ENCODE measurements around the gene C6orf15. TPM values are rescaled to one million over a fixed set of nuclear protein-coding genes. Genes with fewer than 3 reads are reported as not detected.

The C6orf15 gene
- total and polyA plus RNA-seq, 7 donors: not detected

GRCh38 chr6:31063906-31064435 is 48.4 kb downstream of the C6orf15 start:
- no peak for TF ChIP-seq CTCF (IDR thresholded peaks at IDR 0.05)
- Histone ChIP-seq H3K27me3 (peaks cover 0 to 31% (median 4%) of the 10 kb centered on the region in 3 donors), H3K36me3 (no peaks in the 10 kb centered on the region), H3K4me1 (no peaks in the 10 kb centered on the region), H3K27ac (no peak overlapping the region), H3K9me3 (no peaks in the 10 kb centered on the region), H3K4me3 (no peak overlapping the region)
- intact Hi-C loops (cut with DNase I): no loop called here
- 74 to 80% methylated on average over 7 of the region's 7 CpGs for WGBS, 2 donors
- DNase-seq: no peak

Small RNAs within 50 kb of the gene (small RNA-seq; reads per million reads assigned to genes)
- gene POLR2LP1 (0 reads per million in 3 donors), gene RNU6-1133P (0 reads per million in 3 donors)

Other genes starting within 250 kb of the C6orf15 start
- 10 to 100 TPM in 2 of 4 donors, 1 to 10 TPM in 2; 7.9 to 25.2 (median 13.6) TPM for gene DDR1, start 228.1 kb downstream of the C6orf15 start, total RNA-seq
- 100 to 1,000 TPM in 1 of 3 donors, 10 to 100 TPM in 2; 25.7 to 110 (median 27.0) TPM for gene DDR1, start 228.1 kb downstream of the C6orf15 start, polyA plus RNA-seq
- 10 to 100 TPM in 2 of 4 donors, 1 to 10 TPM in 2; 7.7 to 28.5 (median 13.1) TPM for gene GTF2H4, start 204.4 kb downstream of the C6orf15 start, total RNA-seq
- gene GTF2H4, start 204.4 kb downstream of the C6orf15 start, polyA plus RNA-seq: 10 to 100 TPM in 2 of 3 donors, 1 to 10 TPM in 1; 9.9 to 21.9 (median 12.6) TPM
- gene VARS2, start 198.3 kb downstream of the C6orf15 start, total RNA-seq: 10 to 100 TPM in 1 of 4 donors, 1 to 10 TPM in 3; 6.7 to 13.0 (median 9.0) TPM
- 10 to 100 TPM in 1 of 3 donors, 1 to 10 TPM in 2; 6.9 to 23.0 (median 7.8) TPM for gene VARS2, start 198.3 kb downstream of the C6orf15 start, polyA plus RNA-seq
- not detected for gene SFTA2, start 180.4 kb downstream of the C6orf15 start, total RNA-seq
- gene SFTA2, start 180.4 kb downstream of the C6orf15 start, polyA plus RNA-seq: 1 to 10 TPM in 1 of 3 donors, not detected in 2; 3.6 TPM
- not detected for gene MUCL3, start 171.6 kb downstream of the C6orf15 start, total RNA-seq
- under 1 TPM in 1 of 3 donors, not detected in 2; under 0.01 TPM for gene MUCL3, start 171.6 kb downstream of the C6orf15 start, polyA plus RNA-seq
- not detected for gene MUC21, start 128.9 kb downstream of the C6orf15 start, total RNA-seq
- 1 to 10 TPM in 1 of 3 donors, under 1 TPM in 1, not detected in 1; 0.19 to 1.2 TPM for gene MUC21, start 128.9 kb downstream of the C6orf15 start, polyA plus RNA-seq
- not detected for gene MUC22, start 102.1 kb downstream of the C6orf15 start, total RNA-seq
- gene MUC22, start 102.1 kb downstream of the C6orf15 start, polyA plus RNA-seq: not detected
- gene PSORS1C1, start 2.2 kb upstream of the C6orf15 start, total RNA-seq: 1 to 10 TPM in 1 of 4 donors, under 1 TPM in 3; 0.49 to 2.7 (median 0.63) TPM
- gene PSORS1C1, start 2.2 kb upstream of the C6orf15 start, polyA plus RNA-seq: 10 to 100 TPM in 1 of 3 donors, 1 to 10 TPM in 2; 4.2 to 33.3 (median 5.4) TPM
- not detected for gene CDSN, start 7.9 kb upstream of the C6orf15 start, total RNA-seq
- not detected for gene CDSN, start 7.9 kb upstream of the C6orf15 start, polyA plus RNA-seq
- gene PSORS1C2, start 26.5 kb upstream of the C6orf15 start, total RNA-seq: not detected
- gene PSORS1C2, start 26.5 kb upstream of the C6orf15 start, polyA plus RNA-seq: not detected
- gene CCHCR1, start 45.2 kb upstream of the C6orf15 start, total RNA-seq: 10 to 100 TPM in 3 of 4 donors, 1 to 10 TPM in 1; 8.7 to 20.2 (median 12.7) TPM
- 10 to 100 TPM; 11.4 to 39.3 (median 14.8) TPM for gene CCHCR1, start 45.2 kb upstream of the C6orf15 start, polyA plus RNA-seq
- gene TCF19, start 46.0 kb upstream of the C6orf15 start, total RNA-seq: 1 to 10 TPM; 2.6 to 4.6 (median 3.0) TPM
- gene TCF19, start 46.0 kb upstream of the C6orf15 start, polyA plus RNA-seq: 10 to 100 TPM in 1 of 3 donors, 1 to 10 TPM in 2; 3.6 to 11.7 (median 6.2) TPM
- gene POU5F1, start 58.1 kb upstream of the C6orf15 start, total RNA-seq: under 1 TPM in 2 of 4 donors, not detected in 2; 0.16 to 0.27 TPM
- 1 to 10 TPM in 2 of 3 donors, not detected in 1; 1.6 to 9.8 TPM for gene POU5F1, start 58.1 kb upstream of the C6orf15 start, polyA plus RNA-seq
- 100 to 1,000 TPM; 129 to 351 (median 273) TPM for gene HLA-C, start 159.5 kb upstream of the C6orf15 start, total RNA-seq
- gene HLA-C, start 159.5 kb upstream of the C6orf15 start, polyA plus RNA-seq: 100 to 1,000 TPM; 166 to 907 (median 437) TPM
- gene HLA-B, start 244.6 kb upstream of the C6orf15 start, total RNA-seq: 100 to 1,000 TPM; 346 to 491 (median 365) TPM
- 1,000 to 10,000 TPM in 2 of 3 donors, 100 to 1,000 TPM in 1; 279 to 3,047 (median 1,275) TPM for gene HLA-B, start 244.6 kb upstream of the C6orf15 start, polyA plus RNA-seq

All from sigmoid colon (tissue), 7 donors.